Fibroblast of skin of back (primary cell): Measurements from ENCODE around the gene PTH.

ENCODE experiments used
- DNase-seq: peaks from one replicate; pipeline ENCODE4 v3.0.0-alpha.2; 2013

PTH gene

DNA sequence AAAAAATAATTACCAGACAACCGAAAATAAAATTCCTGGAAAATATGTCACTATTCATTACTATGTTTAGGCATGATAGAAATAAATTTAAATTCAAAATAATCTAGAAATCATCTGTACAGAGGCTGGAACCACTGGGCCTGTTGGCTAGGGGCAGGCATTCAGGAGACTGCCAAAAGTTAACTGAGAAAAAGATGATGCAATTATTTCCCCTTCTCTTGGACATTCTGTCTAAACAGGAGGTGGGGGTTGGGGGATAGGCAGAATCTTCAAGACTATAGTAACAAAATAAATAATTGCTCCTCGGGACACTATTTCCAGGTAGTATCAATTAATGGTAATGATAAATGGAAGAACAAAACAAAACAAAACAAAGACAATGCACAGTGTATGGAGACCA, 46.9 kb downstream of the PTH start:
- peak; percentile 19 for DNase-seq

DNA sequence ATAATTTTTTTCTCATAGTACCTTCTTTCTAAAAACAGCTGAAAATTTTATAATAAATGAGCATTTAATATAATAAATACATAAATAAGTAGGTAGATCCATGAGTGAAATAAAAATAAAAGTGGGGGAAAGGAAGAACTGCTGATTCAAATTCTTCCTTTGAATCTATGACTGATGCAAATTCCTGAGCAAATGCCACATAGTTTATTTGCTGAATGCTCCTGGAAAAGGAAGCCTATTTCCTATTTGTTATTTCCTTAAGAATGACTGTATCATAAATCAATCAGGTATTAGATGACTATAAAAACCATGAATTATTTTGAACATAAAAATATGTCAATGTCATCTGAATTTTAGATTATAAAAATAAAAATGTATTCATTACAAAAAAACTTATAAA, 49.4 kb downstream of the PTH start:
- DNase-seq = peak; percentile 46

DNA sequence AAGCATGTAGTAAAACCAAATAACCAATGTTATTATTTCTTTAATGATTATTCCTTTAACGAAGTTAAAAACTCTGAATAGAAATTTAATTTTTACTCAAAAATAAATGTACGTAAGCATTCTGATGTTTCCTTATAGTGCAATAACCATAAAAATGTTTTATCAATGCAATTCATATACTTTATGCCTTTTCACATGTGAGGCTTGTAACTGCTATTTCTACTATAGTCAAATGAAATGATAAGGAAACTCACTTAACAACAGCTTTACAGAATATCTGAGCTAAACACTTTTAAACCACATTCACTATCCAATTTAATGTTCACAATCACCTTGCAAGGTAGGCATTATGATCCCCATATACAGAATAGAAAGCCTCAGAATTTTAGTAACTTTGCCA, 50.2 kb downstream of the PTH start:
- DNase-seq = no peak
